Mucosa of stomach (tissue), 1 donor: ENCODE measurements around the gene PCAT6.
A peak's percentile ranks its signal among the peaks of the same experiment; 100 is the strongest.
"Not testable (repeated sequence)": the region's sequence is repeated elsewhere in the genome, so short reads cannot be mapped to it uniquely, and the experiment has no call there.

Source experiments
- H3K27me3 ChIP-seq: one replicate; pipeline ENCODE4 v1.7.0; 2013; ENCODE audit warnings: mild to moderate bottlenecking, low read length; ENCODE audit not compliant: control insufficient read depth, insufficient read depth
- H3K36me3 ChIP-seq: one replicate; pipeline ENCODE4 v1.7.0; 2013; ENCODE audit warnings: low read length; ENCODE audit not compliant: control insufficient read depth, insufficient read depth
- H3K4me1 ChIP-seq: one replicate; pipeline ENCODE4 v1.7.0; 2013; ENCODE audit warnings: mild to moderate bottlenecking, low read length; ENCODE audit not compliant: control insufficient read depth, insufficient read depth
- H3K4me3 ChIP-seq: one replicate; pipeline ENCODE4 v1.7.0; 2013; ENCODE audit warnings: low read length
- H3K9ac ChIP-seq: one replicate; pipeline ENCODE4 v1.7.0; 2013; ENCODE audit warnings: mild to moderate bottlenecking, low read length, moderate library complexity
- H3K9me3 ChIP-seq: one replicate; pipeline ENCODE4 v1.7.0; 2013; ENCODE audit warnings: mild to moderate bottlenecking, low read length, moderate library complexity; ENCODE audit not compliant: control insufficient read depth
- donor health status: Pancreatic carcinoma.

Gene PCAT6

GRCh38 chr1:202809597-202810159 lies 1.1 kb upstream of the PCAT6 start:
- Histone ChIP-seq H3K4me3 (no peak overlapping the region), H3K36me3 (no peaks in the 10 kb centered on the region), H3K4me1 (peaks cover 33% of the 10 kb centered on the region), H3K9me3 (no peaks in the 10 kb centered on the region), H3K9ac (no peak overlapping the region), H3K27me3 (no peaks in the 10 kb centered on the region)

GRCh38 chr1:202810193-202810614 lies 550 bp upstream of the PCAT6 start:
- Histone ChIP-seq H3K36me3 (no peaks in the 10 kb centered on the region), H3K9ac (peak overlapping the region; percentile 83), H3K27me3 (no peaks in the 10 kb centered on the region), H3K9me3 (no peaks in the 10 kb centered on the region), H3K4me3 (peak overlapping the region; percentile 94), H3K4me1 (peaks cover 33% of the 10 kb centered on the region)

GRCh38 chr1:202811296-202812175 lies 782 bp downstream of the PCAT6 start:
- no peaks in the 10 kb centered on the region for H3K36me3 ChIP-seq
- H3K9ac ChIP-seq, result peak overlapping the region; percentile 83
- H3K27me3 ChIP-seq, result no peaks in the 10 kb centered on the region
- peaks cover 27% of the 10 kb centered on the region for H3K4me1 ChIP-seq
- no peaks in the 10 kb centered on the region for H3K9me3 ChIP-seq
- peak overlapping the region; percentile 94 for H3K4me3 ChIP-seq

- Histone ChIP-seq H3K4me3 (no peak overlapping the region), H3K9ac (no peak overlapping the region), H3K36me3 (no peaks in the 10 kb centered on the region), H3K27me3 (no peaks in the 10 kb centered on the region), H3K4me1 (peaks cover 27% of the 10 kb centered on the region), H3K9me3 (no peaks in the 10 kb centered on the region)
These were observed 1.6 kb downstream of the PCAT6 start for GRCh38 chr1:202812176-202813026.

- peaks cover 23% of the 10 kb centered on the region for H3K4me1 ChIP-seq
- no peaks in the 10 kb centered on the region for H3K9me3 ChIP-seq
- H3K27me3 ChIP-seq, result no peaks in the 10 kb centered on the region
- no peak overlapping the region for H3K9ac ChIP-seq
- H3K36me3 ChIP-seq, result no peaks in the 10 kb centered on the region
- H3K4me3 ChIP-seq, result no peak overlapping the region
These were observed 4.4 kb downstream of the PCAT6 start for GRCh38 chr1:202815120-202815519.

GRCh38 chr1:202818819-202819218 lies 8.1 kb downstream of the PCAT6 start:
- H3K4me3 ChIP-seq, result no peak overlapping the region
- H3K36me3 ChIP-seq, result no peaks in the 10 kb centered on the region
- H3K27me3 ChIP-seq, result no peaks in the 10 kb centered on the region
- H3K4me1 ChIP-seq, result no peaks in the 10 kb centered on the region
- no peaks in the 10 kb centered on the region for H3K9me3 ChIP-seq
- H3K9ac ChIP-seq, result no peak overlapping the region

GRCh38 chr1:202821467-202821866 lies 10.7 kb downstream of the PCAT6 start:
- H3K4me3 ChIP-seq, result no peak overlapping the region
- H3K27me3 ChIP-seq, result no peaks in the 10 kb centered on the region
- no peaks in the 10 kb centered on the region for H3K9me3 ChIP-seq
- H3K9ac ChIP-seq, result no peak overlapping the region
- no peaks in the 10 kb centered on the region for H3K4me1 ChIP-seq
- no peaks in the 10 kb centered on the region for H3K36me3 ChIP-seq

- no peak overlapping the region for H3K9ac ChIP-seq
- no peaks in the 10 kb centered on the region for H3K36me3 ChIP-seq
- no peaks in the 10 kb centered on the region for H3K4me1 ChIP-seq
These were observed 15.0 kb downstream of the PCAT6 start for GRCh38 chr1:202825748-202826147.

GRCh38 chr1:202829223-202829622 lies 18.5 kb downstream of the PCAT6 start:
- not testable (repeated sequence) for H3K36me3 ChIP-seq, H3K4me3 ChIP-seq, H3K9ac ChIP-seq, H3K9me3 ChIP-seq, H3K27me3 ChIP-seq, H3K4me1 ChIP-seq

More at GRCh38 chr1:202825748-202826147, 15.0 kb downstream of the PCAT6 start:
- H3K4me3 ChIP-seq, result no peak overlapping the region
- H3K27me3 ChIP-seq, result no peaks in the 10 kb centered on the region
- no peaks in the 10 kb centered on the region for H3K9me3 ChIP-seq

GRCh38 chr1:202831906-202832305 lies 21.2 kb downstream of the PCAT6 start:
- H3K4me3 ChIP-seq, result no peak overlapping the region
- no peaks in the 10 kb centered on the region for H3K36me3 ChIP-seq
- H3K27me3 ChIP-seq, result no peaks in the 10 kb centered on the region
- no peaks in the 10 kb centered on the region for H3K9me3 ChIP-seq
- H3K4me1 ChIP-seq, result no peaks in the 10 kb centered on the region
- H3K9ac ChIP-seq, result no peak overlapping the region

GRCh38 chr1:202834771-202835547 lies 24.2 kb downstream of the PCAT6 start:
- Histone ChIP-seq H3K27me3 (peaks cover 3% of the 10 kb centered on the region), H3K36me3 (no peaks in the 10 kb centered on the region), H3K9ac (no peak overlapping the region), H3K9me3 (no peaks in the 10 kb centered on the region), H3K4me1 (no peaks in the 10 kb centered on the region), H3K4me3 (no peak overlapping the region)
